Epithelial cell of proximal tubule (primary cell): ENCODE measurements around the gene CDHR3. TPM values are rescaled to one million over a fixed set of nuclear protein-coding genes. Genes with fewer than 3 reads are reported as not detected.
"Not testable (repeated sequence)": the region's sequence is repeated elsewhere in the genome, so short reads cannot be mapped to it uniquely, and the experiment has no call there.

Experiments used
- DNase-seq: peaks from one replicate; pipeline ENCODE4 v3.0.0-alpha.2; 2011; ENCODE audit warnings: low read depth
- H3K4me3 ChIP-seq: 2 replicates; pipeline ENCODE4 v1.5.1; 2011; ENCODE audit warnings: low read depth, mild to moderate bottlenecking, low read length
- total RNA-seq: library from RNA; depleted of rRNA; stranded (reverse); fragments of >200 nt; gene quantifications from 2 replicates; pipeline ENCODE4 v1.2.3, GENCODE V29; 2015
- TF ChIP-seq, protein P1 (sequence below): conservative IDR thresholded peaks from 2 replicates; pipeline ENCODE4 v1.5.1; 2012; ENCODE audit warnings: low read depth, mild to moderate bottlenecking, low read length

Gene CDHR3
- total RNA-seq, 1 donor from 2014 or later, result 0.17 TPM

DNA sequence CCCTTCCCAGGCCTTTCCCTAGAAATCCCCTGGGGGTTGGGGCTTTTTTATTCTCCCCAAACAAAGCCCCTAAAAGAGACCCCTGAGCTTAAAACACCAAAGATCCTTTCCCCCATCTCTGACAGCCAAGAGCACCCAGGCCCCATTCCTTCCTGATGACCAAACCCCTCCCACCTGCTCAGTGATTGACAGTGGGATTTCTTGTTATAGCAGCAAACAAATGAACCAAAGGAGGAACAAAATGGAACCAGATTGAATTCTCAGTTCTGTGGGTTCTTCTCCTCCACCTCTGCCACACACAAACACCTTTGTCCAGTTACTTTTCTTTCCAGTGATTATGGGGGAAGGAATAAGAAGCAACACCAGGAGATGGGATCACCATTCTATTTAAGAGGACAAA lies 21.5 kb upstream of the CDHR3 start:
- H3K4me3 ChIP-seq, result no peak overlapping the region
- no peak for DNase-seq
- TF ChIP-seq, protein P1, sequence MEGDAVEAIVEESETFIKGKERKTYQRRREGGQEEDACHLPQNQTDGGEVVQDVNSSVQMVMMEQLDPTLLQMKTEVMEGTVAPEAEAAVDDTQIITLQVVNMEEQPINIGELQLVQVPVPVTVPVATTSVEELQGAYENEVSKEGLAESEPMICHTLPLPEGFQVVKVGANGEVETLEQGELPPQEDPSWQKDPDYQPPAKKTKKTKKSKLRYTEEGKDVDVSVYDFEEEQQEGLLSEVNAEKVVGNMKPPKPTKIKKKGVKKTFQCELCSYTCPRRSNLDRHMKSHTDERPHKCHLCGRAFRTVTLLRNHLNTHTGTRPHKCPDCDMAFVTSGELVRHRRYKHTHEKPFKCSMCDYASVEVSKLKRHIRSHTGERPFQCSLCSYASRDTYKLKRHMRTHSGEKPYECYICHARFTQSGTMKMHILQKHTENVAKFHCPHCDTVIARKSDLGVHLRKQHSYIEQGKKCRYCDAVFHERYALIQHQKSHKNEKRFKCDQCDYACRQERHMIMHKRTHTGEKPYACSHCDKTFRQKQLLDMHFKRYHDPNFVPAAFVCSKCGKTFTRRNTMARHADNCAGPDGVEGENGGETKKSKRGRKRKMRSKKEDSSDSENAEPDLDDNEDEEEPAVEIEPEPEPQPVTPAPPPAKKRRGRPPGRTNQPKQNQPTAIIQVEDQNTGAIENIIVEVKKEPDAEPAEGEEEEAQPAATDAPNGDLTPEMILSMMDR, result no peak

DNA sequence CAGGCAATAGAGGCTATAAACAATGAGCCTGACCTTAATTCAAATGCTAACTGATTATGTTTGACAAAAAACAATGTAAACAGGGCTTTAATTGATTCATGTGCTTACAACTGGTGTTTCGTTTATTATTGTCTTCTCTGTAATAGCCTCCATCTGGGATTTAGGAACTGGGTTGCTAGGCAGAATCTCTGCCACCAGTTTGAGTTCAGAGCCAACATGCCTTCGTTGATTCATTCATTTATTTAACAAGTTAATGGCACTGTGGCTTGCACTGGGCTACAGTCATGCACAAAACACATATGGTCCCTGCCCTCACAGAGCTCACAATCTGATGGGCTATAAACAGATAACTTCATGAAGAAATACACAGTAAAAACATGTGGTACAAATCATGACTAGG lies 19.6 kb upstream of the CDHR3 start:
- TF ChIP-seq, protein P1, result no peak
- H3K4me3 ChIP-seq, result no peak overlapping the region
- no peak for DNase-seq

DNA sequence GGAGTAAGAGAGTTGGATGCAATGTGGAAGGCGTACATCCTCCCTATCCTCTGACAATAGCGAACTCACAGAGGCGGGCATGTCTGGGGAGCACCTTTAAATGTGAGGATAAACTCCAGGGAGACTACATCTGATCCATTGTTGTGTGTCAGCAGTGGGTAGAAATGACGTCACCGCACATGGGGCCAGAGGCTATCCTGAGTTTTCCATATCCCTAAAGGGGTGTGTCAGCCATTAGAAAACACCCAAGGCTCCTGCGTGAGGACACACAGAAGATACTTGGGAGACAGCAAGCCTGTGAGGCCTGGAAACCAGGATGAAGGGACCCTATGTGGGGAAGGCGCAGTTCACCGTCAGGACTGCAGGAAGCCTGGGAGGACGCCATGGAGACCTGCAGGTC lies 17.2 kb upstream of the CDHR3 start:
- no peak for DNase-seq
- H3K4me3 ChIP-seq, result no peak overlapping the region
- TF ChIP-seq, protein P1, result no peak

DNA sequence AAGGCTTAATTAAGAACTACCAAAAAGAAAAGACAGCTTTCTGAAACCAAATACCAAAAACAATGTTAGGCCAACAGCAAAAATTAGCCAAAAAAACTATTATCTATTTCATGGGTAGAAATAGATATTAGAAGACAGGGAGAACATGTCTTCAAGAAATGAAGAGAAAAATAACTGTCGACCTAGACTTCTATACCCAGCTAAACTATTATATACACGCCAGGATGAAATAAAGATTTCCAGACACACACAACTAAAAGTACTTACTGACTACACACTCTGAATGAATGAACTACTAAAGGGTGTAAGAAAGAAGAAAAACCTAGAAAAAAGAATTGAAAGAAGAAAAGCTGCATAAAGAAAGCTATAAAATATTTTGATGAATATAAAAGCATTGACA lies 11.5 kb upstream of the CDHR3 start:
- TF ChIP-seq, protein P1, result no peak
- no peak overlapping the region for H3K4me3 ChIP-seq
- no peak for DNase-seq

DNA sequence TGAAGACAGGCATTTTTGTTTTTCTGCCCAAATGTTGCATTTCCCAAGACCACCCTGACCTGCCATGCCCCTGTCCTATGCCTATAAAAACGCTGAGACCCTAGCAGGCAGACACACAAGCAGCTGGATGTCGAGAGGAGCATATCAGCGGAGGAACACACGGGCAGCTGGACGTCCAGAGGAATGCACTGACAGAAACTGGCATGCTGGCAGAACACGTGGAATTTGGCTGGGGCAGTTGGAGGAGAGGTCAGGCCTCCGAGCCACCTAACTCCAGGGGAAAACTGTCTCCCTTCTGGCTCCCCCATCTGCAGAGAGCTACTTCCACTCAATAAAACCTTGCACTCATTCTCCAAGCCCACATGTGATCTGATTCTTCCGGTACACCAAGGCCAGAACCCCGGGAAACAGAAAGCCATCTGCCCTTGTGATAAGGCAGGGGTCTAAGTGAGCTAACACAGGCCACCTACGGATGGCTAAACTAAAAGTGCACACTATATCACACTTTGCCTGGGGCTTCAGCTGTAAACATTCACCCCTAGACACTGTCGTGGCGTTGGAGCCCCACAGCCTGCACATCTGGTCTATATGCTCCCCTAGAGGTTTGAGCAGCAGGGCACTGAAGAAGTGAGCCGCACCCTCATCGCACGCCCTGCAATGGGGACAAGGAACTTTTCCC lies 10.0 kb upstream of the CDHR3 start:
- TF ChIP-seq, protein P1, result no peak
- no peak overlapping the region for H3K4me3 ChIP-seq
- DNase-seq, result no peak

DNA sequence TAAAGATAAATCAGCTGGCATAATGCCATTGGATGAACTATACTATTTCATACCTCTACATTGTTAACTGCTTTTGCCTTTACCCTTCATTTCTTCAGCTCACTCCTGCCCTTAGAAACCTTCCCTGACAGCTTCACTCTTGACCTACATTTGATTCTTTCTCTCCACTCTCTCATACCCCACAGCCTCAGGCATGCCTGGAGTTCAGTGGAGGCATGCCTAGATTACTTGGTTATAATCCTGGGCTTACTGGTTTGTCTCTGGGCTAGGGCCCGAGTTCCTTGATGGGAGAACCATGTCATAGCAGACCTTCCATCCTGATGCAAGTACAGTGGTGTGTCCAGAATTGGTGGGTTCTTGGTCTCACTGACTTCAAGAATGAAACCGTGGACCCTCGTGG lies 8.4 kb upstream of the CDHR3 start:
- TF ChIP-seq, protein P1, result no peak
- no peak for DNase-seq
- H3K4me3 ChIP-seq, result no peak overlapping the region

DNA sequence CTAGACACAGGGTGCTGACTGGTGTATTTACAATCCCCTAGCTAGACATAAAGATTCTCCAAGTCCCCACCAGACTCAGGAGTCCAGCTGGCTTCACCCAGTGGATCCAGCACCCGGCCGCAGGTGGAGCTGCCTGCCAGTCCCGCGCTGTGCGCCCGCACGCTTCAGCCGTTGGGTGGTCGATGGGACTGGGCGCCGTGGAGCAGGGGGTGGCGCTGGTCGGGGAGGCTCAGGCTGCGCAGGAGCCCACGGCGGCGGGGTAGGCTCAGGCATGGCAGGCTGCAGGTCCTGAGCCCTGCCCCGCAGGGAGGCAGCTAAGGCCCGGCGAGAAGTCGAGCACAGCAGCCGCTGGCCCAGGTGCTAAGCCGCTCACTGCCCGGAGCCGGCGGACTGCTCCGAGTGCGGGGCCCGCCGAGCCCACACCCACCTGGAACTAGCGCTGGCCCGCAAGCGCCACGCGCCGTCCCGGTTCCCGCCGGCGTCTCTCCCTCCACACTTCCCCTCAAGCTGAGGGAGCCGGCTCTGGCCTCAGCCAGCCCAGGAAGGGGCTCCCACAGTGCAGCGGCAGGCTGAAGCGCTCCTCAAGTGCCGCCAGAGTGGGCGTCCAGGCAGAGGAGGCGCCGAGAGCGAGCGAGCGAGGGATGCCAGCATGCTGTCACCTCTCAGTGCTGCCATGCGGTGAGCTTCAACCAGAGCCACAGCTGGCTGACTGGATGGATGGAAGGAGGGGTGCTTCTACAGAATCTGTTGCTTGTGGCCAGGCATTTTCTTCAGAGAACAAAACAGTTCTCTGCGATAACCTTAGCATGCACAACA lies 7.2 kb upstream of the CDHR3 start:
- not testable (repeated sequence) for H3K4me3 ChIP-seq, DNase-seq
